Vagina (tissue), 2 donors: ENCODE data around the gene UST. TPM values are rescaled to one million over a fixed set of nuclear protein-coding genes. Genes with fewer than 3 reads are reported as not detected.

Source experiments
- DNase-seq, 2 donors: peaks; one replicate each; pipeline ENCODE4 v3.0.0-alpha.2; 2017; ENCODE audit errors: extremely low spot score in 2 of 2
- H3K27ac ChIP-seq: fragments of 200-600 bp; sonication (generic); one replicate; pipeline ENCODE4 v1.5.1; 2019
- H3K27me3 ChIP-seq: fragments of 200-600 bp; sonication (generic); one replicate; pipeline ENCODE4 v1.5.1; 2019
- H3K36me3 ChIP-seq, 2 donors: fragments of 200-600 bp; sonication (generic); one replicate each; pipeline ENCODE4 v1.5.1; 2017 to 2019
- H3K4me1 ChIP-seq: fragments of 200-600 bp; sonication (generic); one replicate; pipeline ENCODE4 v1.5.1; 2019
- H3K4me3 ChIP-seq, 2 donors: fragments of 200-600 bp; sonication (generic); 1 replicate in 1 of 2; 2 replicates in 1 of 2; pipeline ENCODE4 v1.5.1; 2016 to 2019
- H3K9me3 ChIP-seq: fragments of 200-600 bp; sonication (generic); one replicate; pipeline ENCODE4 v1.5.1; 2019
- POLR2A ChIP-seq, 2 donors: fragments of 450-650 bp; IDR thresholded peaks; one replicate each; pipeline ENCODE4 v1.6.1; 2017; ENCODE audit warnings: antibody characterized with exemption in 2 of 2, mild to moderate bottlenecking in 2 of 2, moderate library complexity in 2 of 2
- POLR2AphosphoS5 ChIP-seq, 2 donors: sonication (generic); formaldehyde crosslinking; IDR thresholded peaks; one replicate each; pipeline ENCODE4 v1.9.0; 2017; ENCODE audit warnings: antibody characterized with exemption in 2 of 2, mild to moderate bottlenecking in 2 of 2, low read depth in 1 of 2; ENCODE audit not compliant: insufficient read depth in 1 of 2
- intact Hi-C: fragments of 100-400 bp; cut with DNase I; formaldehyde crosslinking; loops from one replicate; pipeline ENCODE4 v1.15.1; 2023
- total RNA-seq: library from RNA; depleted of rRNA; stranded (reverse); fragments of >200 nt; gene quantifications from one replicate; pipeline ENCODE4 v1.2.3, GENCODE V29; 2016
- TF ChIP-seq, protein P1 (sequence below), 3 experiments: fragments of 450-650 bp in 2 of 3; fragments of 200-600 bp in 1 of 3; sonication (generic) in 1 of 3; IDR thresholded peaks; one replicate each; pipeline ENCODE4 v1.5.1; 2017 to 2019; ENCODE audit warnings: antibody characterized with exemption in 3 of 3, mild to moderate bottlenecking in 2 of 3, moderate library complexity in 2 of 3

Gene UST
- total RNA-seq, 1 donor from 2014 or later: 14.2 TPM

DNA sequence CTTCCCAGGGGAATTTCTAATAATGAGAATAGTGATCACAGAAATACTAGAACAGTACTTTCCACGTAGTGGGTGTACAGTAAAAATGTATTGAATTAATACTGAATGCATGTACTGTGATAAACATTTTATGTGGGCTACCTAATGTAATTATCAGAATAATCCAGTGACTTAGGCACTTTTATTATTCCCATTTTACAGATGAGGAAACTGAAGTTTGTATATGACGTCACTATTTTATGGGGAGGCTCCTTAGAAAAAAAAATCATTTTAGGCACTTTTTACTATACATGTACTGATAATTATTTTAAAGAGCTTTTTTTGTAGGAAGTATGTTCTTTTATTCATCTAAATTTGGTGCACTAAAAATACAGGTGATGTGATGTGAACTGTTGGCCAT is 295.1 kb downstream of the UST start:
- no peak overlapping the region for H3K4me3 ChIP-seq
- intact Hi-C loops: no loop called here
- no peaks in the 10 kb centered on the region for H3K9me3 ChIP-seq
- no peaks in the 10 kb centered on the region for H3K27me3 ChIP-seq
- no peaks in the 10 kb centered on the region for H3K36me3 ChIP-seq
- H3K27ac ChIP-seq: no peak overlapping the region
- peaks cover 22% of the 10 kb centered on the region for H3K4me1 ChIP-seq
- TF ChIP-seq POLR2AphosphoS5 (IDR thresholded peaks at IDR 0.05; ENCODE audit: insufficient read depth in 1 of 2, low read depth in 1 of 2): no peak
- TF ChIP-seq POLR2A (IDR thresholded peaks at IDR 0.05): no peak
- TF ChIP-seq, protein P1, sequence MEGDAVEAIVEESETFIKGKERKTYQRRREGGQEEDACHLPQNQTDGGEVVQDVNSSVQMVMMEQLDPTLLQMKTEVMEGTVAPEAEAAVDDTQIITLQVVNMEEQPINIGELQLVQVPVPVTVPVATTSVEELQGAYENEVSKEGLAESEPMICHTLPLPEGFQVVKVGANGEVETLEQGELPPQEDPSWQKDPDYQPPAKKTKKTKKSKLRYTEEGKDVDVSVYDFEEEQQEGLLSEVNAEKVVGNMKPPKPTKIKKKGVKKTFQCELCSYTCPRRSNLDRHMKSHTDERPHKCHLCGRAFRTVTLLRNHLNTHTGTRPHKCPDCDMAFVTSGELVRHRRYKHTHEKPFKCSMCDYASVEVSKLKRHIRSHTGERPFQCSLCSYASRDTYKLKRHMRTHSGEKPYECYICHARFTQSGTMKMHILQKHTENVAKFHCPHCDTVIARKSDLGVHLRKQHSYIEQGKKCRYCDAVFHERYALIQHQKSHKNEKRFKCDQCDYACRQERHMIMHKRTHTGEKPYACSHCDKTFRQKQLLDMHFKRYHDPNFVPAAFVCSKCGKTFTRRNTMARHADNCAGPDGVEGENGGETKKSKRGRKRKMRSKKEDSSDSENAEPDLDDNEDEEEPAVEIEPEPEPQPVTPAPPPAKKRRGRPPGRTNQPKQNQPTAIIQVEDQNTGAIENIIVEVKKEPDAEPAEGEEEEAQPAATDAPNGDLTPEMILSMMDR (IDR thresholded peaks at IDR 0.05): no peak
- no peak for DNase-seq

DNA sequence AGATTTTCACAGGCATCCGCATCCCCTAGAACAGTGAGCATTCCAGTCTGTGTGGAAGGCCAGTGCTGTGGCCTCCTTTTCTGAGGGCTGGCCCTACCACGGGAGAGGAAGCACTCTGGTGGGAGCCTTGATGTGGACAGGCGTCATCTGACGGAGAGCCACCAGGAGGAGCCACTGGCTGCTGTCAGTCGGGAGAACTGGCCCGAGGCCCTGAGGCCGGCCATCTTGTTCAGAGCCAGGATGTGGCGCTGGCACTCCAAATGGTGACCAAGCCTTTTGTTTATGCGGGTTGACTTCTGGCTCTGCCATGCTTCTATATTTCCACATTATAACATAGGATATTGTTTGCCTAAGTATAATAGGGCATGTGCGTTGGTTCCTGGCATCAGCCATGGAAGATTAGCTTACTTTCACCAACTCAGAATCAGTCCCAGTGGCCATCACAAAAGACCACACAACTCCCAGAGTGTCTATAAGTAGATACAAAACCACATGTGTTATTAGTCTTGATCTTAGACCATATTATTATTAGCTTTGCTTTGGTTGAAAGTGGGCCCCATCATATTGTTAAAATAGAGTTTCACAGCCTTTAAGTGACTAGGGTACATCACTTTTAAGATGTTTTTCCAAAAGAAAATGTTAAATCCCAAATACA is 296.8 kb downstream of the UST start:
- Histone ChIP-seq H3K27me3 (no peaks in the 10 kb centered on the region), H3K27ac (no peak overlapping the region), H3K9me3 (no peaks in the 10 kb centered on the region), H3K4me1 (peaks cover 28% of the 10 kb centered on the region), H3K4me3 (no peak overlapping the region), H3K36me3 (no peaks in the 10 kb centered on the region)
- DNase-seq: no peak
- intact Hi-C loops: no loop called here
- TF ChIP-seq, protein P1 (IDR thresholded peaks at IDR 0.05): no peak
- TF ChIP-seq POLR2AphosphoS5 (IDR thresholded peaks at IDR 0.05; ENCODE audit: insufficient read depth in 1 of 2, low read depth in 1 of 2) (no peak), POLR2A (IDR thresholded peaks at IDR 0.05) (no peak)

DNA sequence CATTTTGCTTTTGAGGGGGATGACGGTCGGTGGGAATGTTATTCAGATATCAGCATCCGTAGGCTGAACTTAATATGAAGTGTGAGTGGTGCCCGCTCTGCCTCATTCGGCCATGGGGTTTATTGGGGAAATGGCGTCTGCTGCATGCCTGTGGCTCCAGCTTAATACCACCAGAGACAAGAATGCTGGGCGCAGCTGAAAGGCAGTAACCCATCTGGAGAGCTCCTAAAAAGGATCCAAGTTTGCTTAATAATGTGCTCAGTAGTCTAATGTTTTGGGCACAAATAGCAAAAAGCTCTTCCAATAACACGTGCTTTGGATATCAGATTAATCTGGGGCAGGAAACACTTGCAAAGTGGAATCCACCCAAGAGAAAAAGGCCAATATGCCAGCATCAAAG is 297.7 kb downstream of the UST start:
- intact Hi-C loops: no loop called here

DNA sequence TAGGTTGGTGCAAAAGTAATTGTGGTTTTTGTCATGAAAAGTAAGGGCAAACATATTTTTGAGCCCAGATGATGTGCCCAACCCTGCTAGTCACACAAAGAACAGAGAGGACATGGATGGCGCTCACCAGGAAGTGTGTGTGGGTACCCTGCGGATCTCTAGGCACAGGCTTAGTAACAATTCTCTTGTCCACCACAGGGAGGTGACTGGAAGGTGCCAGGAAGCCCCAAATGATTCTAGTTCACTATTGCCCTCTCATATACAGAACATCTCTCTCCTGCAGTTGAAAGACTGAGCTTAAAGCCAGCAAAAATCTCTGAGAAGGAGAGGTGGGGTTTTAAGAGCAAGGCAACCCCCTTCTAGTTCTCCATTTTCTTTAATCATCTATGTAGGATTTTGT is 298.6 kb downstream of the UST start:
- no peak for DNase-seq
- no peak for TF ChIP-seq POLR2AphosphoS5 (IDR thresholded peaks at IDR 0.05; ENCODE audit: insufficient read depth in 1 of 2, low read depth in 1 of 2)
- TF ChIP-seq, protein P1 (IDR thresholded peaks at IDR 0.05): no peak
- TF ChIP-seq POLR2A (IDR thresholded peaks at IDR 0.05): no peak
- H3K36me3 ChIP-seq: no peaks in the 10 kb centered on the region
- intact Hi-C loops: no loop called here
- H3K27me3 ChIP-seq: no peaks in the 10 kb centered on the region
- H3K9me3 ChIP-seq: no peaks in the 10 kb centered on the region
- H3K4me3 ChIP-seq: no peak overlapping the region
- H3K27ac ChIP-seq: peak overlapping the region; percentile 4
- H3K4me1 ChIP-seq: peaks cover 28% of the 10 kb centered on the region

More for the DNA sequence above, 297.7 kb downstream of the UST start:
- H3K4me1 ChIP-seq: peaks cover 28% of the 10 kb centered on the region
- H3K36me3 ChIP-seq: no peaks in the 10 kb centered on the region
- H3K4me3 ChIP-seq: no peak overlapping the region
- no peaks in the 10 kb centered on the region for H3K9me3 ChIP-seq
- TF ChIP-seq POLR2AphosphoS5 (IDR thresholded peaks at IDR 0.05; ENCODE audit: insufficient read depth in 1 of 2, low read depth in 1 of 2) (no peak), POLR2A (IDR thresholded peaks at IDR 0.05) (no peak)
- TF ChIP-seq, protein P1 (IDR thresholded peaks at IDR 0.05): no peak
- no peaks in the 10 kb centered on the region for H3K27me3 ChIP-seq
- no peak for DNase-seq
- H3K27ac ChIP-seq: peak overlapping the region; percentile 4

DNA sequence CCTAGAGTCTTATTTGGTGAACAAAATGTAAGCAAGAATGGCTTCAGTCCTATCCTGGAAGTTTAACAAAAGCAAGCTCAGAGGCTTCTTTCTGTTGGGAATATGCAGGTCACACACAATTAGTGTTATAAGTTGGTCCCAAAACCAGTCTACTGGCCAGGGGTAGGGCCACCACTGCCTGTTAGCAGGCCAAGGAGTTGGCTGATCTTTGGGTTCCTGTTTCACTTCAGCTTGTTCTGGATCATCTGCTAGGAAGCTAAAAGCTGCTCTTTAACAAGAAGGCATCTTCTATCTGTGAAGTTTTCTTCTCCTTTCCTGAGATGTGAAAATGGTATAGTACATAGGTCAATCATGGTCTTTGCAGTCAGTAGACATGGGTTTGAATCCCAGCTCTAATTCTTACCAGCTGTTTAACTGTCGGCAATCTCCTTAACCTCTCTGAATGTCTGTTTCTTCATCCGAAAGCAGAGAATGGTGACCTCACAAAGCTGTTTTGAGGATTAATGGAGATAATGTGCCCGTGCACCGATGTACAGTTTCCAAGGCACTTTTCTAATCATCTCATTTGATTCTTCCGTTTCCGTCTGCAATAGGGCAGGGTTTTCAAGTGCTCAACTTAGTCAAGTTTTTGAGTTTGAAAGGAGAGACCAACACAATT is 299.5 kb downstream of the UST start:
- DNase-seq: no peak
- intact Hi-C loops: no loop called here

More for the DNA sequence above, 299.5 kb downstream of the UST start:
- Histone ChIP-seq H3K9me3 (no peaks in the 10 kb centered on the region), H3K4me1 (peaks cover 28% of the 10 kb centered on the region), H3K27ac (no peak overlapping the region), H3K27me3 (no peaks in the 10 kb centered on the region), H3K4me3 (no peak overlapping the region), H3K36me3 (no peaks in the 10 kb centered on the region)
- TF ChIP-seq POLR2A (IDR thresholded peaks at IDR 0.05): no peak
- TF ChIP-seq POLR2AphosphoS5 (IDR thresholded peaks at IDR 0.05; ENCODE audit: insufficient read depth in 1 of 2, low read depth in 1 of 2): no peak
- TF ChIP-seq, protein P1 (IDR thresholded peaks at IDR 0.05): no peak
